ENCODE measurements around the gene NDUFAB1. TPM values are rescaled to one million over a fixed set of nuclear protein-coding genes. Genes with fewer than 3 reads are reported as not detected.
A peak's percentile ranks its signal among the peaks of the same experiment; 100 is the strongest.
"Not testable (repeated sequence)": the region's sequence is repeated elsewhere in the genome, so short reads cannot be mapped to it uniquely, and the experiment has no call there.

The NDUFAB1 gene
- total RNA-seq, result 78.9 and 98.4 TPM in 2 replicates

DNA sequence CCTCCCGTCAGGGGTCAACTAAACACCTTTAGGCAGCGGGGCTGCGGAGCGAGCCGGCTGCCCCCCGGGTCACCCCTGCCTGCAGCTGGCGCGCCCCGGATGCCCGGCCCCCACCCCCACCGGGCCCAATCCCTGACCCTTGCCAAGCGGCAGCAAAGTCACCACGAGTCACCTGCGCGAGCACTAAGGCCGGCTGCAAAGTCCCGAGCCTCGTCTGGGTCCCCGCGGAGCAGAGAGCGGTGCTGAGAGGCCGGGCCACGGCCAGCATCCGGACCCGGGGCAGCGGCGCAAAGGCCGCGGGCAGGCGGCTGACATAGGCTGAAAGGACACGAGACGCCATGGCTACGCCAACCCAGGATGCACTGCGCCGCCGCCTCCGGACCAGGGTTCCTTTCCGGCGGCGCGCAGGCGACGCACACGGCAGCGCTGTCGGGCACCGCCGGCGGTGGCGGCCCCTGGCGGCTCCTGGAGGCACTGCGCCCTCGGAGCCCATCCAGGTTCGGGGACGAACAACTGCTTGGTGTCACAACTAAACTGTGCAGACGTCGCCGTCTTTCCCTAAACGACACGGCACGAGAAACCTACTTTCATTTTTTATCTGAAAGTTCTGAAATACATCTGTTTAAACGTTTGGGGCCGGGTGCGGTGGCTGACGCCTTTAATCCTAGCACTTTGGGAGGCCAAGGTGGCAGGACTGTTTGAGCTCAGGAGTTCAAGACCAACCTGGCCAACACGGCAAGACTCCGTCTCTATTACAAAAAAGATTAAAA, at the start of gene NDUFAB1:
NDUFAB1 (minus strand) TSS at position 366 of the 770 bp plus-strand sequence; CDS start at position 340, 26 bp downstream.
- TF ChIP-seq, protein P1, sequence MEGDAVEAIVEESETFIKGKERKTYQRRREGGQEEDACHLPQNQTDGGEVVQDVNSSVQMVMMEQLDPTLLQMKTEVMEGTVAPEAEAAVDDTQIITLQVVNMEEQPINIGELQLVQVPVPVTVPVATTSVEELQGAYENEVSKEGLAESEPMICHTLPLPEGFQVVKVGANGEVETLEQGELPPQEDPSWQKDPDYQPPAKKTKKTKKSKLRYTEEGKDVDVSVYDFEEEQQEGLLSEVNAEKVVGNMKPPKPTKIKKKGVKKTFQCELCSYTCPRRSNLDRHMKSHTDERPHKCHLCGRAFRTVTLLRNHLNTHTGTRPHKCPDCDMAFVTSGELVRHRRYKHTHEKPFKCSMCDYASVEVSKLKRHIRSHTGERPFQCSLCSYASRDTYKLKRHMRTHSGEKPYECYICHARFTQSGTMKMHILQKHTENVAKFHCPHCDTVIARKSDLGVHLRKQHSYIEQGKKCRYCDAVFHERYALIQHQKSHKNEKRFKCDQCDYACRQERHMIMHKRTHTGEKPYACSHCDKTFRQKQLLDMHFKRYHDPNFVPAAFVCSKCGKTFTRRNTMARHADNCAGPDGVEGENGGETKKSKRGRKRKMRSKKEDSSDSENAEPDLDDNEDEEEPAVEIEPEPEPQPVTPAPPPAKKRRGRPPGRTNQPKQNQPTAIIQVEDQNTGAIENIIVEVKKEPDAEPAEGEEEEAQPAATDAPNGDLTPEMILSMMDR (IDR thresholded peaks at IDR 0.05; ENCODE audit: insufficient read depth, low read depth, low read length), result peak; percentile 99
- DNase-seq (ENCODE audit: low read depth), result peak; percentile 90
- H3K4me3 ChIP-seq (ENCODE audit: low read depth, low read length), result peak within 1 kb of the TSS; percentile 78

DNA sequence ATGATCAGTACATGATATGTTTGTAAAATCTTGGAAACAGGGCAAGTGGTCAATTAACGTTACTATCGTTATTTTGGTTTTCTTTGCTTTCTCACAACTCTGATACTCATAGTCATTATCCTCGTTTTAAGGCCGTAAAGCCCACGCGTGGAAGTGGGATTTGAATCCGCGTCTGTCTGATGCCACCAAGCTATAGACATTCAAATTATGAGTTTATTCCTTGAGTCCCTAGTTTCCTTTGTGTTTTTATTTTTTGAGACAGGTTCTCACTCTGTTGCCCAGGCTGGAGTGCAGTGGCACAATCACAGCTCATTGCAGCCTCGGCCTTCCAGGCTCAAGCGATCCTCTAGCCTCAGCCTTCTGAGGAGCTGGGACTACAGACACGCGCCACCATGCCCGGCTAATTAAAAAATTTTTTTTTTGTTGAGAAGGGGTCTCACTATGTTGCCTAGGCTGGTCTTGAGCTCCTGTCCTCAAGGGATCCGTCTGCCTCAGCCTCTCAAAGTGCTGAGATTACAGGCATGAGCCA, 46.2 kb upstream of the NDUFAB1 start:
- TF ChIP-seq, protein P1 (IDR thresholded peaks at IDR 0.05; ENCODE audit: insufficient read depth, low read depth, low read length), result no peak
- peak overlapping the region; percentile 97 for H3K4me3 ChIP-seq (ENCODE audit: low read depth, low read length)
- no peak for DNase-seq (ENCODE audit: low read depth)

DNA sequence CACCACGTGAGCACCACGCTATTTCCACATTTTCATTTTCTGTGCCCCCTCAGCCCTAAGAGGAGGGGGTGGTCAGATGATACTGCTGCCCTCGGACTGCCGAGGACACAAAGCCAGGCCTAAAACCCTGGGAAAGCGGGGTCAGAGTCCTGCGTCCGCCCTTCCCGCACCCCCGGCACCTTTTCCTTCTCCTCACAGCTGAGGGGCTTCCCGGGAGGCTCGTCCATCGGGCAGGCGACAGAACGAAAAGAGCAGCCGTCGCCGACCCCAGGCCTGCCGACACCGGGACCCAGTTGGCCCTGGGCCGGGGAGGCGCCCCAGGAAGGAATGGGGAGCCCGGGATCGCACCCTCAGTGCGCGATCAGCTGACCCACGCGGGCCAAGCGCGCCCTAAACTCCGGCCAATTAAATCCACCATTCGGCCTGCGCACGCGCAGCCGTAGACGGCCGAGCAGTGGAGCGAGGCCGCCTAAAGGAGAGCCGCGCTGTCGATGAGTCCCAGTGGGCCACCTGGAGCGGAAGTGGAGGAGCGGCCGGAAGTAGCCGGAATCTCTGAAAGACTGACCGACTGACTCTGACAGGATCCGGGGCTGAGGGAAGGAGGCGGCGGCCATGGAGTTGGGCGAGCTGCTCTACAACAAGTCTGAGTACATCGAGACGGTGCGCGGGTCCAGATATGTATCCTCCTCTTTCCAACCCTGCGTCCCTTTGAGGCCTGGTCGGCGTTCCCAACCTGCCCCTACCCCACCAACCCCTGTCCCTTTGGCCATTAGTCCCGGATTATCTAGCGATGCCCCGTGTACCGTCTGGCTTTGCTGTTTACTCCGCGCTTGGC, 45.0 kb upstream of the NDUFAB1 start, which contains the start of the genes DCTN5 and PALB2:
DCTN5 (plus strand) TSS at position 536 of the 835 bp plus-strand sequence; CDS start at position 613, 77 bp downstream.
PALB2 (minus strand) TSS at position 380 of the 835 bp plus-strand sequence; CDS start at position 227, 153 bp downstream.
- H3K4me3 ChIP-seq (ENCODE audit: low read depth, low read length), result peak within 1 kb of the TSS; percentile 97
- TF ChIP-seq, protein P1 (IDR thresholded peaks at IDR 0.05; ENCODE audit: insufficient read depth, low read depth, low read length), result no peak
- peak; percentile 94 for DNase-seq (ENCODE audit: low read depth)

DNA sequence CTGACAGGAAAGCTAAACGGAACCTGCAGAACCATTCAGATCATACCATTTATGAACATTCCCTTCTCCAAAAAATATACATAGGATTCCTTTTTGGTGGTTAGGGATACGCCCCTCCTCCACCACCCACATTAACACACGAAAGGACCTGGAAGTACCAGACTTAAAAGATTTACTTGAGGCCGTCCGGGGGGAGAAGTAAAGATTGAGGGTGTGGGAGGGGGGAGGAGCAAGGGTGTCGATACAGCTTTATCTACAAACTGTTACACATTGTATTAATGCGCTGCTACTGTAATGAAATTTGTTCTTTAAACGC, 44.5 kb upstream of the NDUFAB1 start:
- H3K4me3 ChIP-seq (ENCODE audit: low read depth, low read length), result peak overlapping the region; percentile 97
- DNase-seq (ENCODE audit: low read depth), result no peak
- TF ChIP-seq, protein P1 (IDR thresholded peaks at IDR 0.05; ENCODE audit: insufficient read depth, low read depth, low read length), result no peak

DNA sequence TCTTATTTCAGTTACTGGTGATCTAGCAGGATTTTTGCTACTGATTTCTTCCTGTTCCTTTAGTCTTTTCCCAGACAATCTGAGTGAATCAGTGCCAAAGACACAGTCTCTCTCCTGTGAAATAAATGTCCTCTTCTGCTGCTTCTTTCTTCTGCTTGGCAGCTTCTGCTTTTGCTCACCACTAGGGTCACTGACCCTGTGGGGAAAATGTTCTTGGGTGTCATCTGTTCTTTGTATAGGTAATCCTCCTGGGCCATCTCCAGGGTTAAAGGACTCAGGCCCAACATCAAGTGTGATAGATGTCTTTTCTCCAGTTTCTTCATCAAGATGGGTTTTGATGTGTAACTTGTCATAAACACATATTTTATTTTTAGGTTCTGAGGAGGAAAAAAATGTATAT, 39.8 kb upstream of the NDUFAB1 start:
- TF ChIP-seq, protein P1 (IDR thresholded peaks at IDR 0.05; ENCODE audit: insufficient read depth, low read depth, low read length), result no peak
- H3K4me3 ChIP-seq (ENCODE audit: low read depth, low read length), result no peak overlapping the region
- peak; percentile 5 for DNase-seq (ENCODE audit: low read depth)

DNA sequence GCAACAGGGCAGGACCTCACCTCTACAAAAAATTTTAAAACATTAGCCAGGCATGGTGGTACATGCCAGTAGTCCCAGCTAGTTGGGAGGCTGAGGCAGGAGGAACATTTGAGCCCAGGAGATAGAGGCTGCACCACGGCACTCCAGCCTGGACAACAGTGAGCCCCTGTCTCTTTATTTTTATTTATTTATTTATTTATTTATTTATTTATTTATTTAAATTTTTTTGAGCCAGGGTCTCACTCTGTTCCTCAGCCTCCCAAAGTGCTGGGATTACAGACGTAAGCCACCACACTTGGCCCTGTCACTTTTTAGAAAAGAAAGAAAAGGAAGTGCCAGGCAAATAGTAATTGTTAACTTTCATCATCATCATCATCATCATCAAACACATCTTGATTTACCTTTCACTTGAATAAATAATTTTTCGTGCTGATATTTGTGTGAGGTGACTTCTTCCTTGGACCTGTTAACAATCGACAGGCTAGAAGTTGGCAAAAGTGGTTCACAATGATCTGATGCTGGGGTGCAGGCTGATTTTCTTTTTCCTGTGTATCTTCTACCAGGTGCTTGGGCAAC, 38.4 kb upstream of the NDUFAB1 start:
- TF ChIP-seq, protein P1 (IDR thresholded peaks at IDR 0.05; ENCODE audit: insufficient read depth, low read depth, low read length), result no peak
- no peak for DNase-seq (ENCODE audit: low read depth)
- no peak overlapping the region for H3K4me3 ChIP-seq (ENCODE audit: low read depth, low read length)

DNA sequence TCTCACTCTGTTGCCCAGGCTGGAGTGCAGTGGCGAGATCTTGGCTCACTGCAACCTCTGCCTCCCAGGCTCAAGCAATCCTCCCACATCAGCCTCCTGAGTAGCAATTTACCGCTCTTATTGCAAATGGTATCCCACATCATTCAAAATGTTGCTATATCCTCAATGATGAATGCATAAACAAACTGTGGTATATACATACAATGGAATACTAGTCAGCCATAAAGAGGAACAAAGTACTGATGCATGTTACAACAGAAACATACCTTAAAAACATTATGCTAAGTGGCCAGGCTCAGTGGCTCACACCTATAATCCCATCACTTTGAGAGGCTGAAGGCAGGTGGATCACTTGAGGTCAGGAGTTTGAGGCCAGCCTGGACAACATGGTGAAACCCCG, 35.8 kb upstream of the NDUFAB1 start:
- not testable (repeated sequence) for DNase-seq (ENCODE audit: low read depth); H3K4me3 ChIP-seq (ENCODE audit: low read depth, low read length)

Measured in fibroblast of villous mesenchyme (primary cell).